ENCODE measurements around the gene MIDN.
A peak's percentile ranks its signal among the peaks of the same experiment; 100 is the strongest.
"Not testable (repeated sequence)": the region's sequence is repeated elsewhere in the genome, so short reads cannot be mapped to it uniquely, and the experiment has no call there.

The MIDN gene

GRCh38 chr19:1248139-1248785 lies at the start of gene MIDN:
Gene MIDN (plus strand): TSS chr19:1248583. CDS start chr19:1250297, 1,714 bp downstream.
- no peak for DNase-seq (ENCODE audit: low spot score)

DNA sequence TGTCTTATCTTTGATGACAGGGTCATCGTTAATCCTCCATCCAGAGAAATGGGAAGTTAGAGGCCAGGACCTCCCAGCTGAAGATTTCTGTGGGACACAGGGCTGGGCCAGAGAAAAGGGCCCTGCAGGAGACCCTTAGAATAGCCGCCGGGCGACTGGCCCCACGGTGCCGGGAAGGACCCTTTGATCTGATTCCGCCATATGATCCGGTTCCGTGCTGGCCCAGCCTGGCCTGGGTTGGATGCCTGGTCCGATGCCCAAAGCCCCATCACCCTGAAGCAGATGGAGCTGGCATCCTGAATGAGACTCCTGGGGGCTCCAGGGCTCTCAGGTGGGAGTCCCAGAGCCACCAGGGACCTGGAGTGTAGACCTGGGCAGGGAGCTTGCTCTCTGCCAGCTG lies 48.9 kb upstream of the MIDN start:
- DNase-seq (ENCODE audit: low spot score), result no peak

GRCh38 chr19:1200614-1201013 lies 47.8 kb upstream of the MIDN start:
- not testable (repeated sequence) for DNase-seq (ENCODE audit: low spot score)

DNA sequence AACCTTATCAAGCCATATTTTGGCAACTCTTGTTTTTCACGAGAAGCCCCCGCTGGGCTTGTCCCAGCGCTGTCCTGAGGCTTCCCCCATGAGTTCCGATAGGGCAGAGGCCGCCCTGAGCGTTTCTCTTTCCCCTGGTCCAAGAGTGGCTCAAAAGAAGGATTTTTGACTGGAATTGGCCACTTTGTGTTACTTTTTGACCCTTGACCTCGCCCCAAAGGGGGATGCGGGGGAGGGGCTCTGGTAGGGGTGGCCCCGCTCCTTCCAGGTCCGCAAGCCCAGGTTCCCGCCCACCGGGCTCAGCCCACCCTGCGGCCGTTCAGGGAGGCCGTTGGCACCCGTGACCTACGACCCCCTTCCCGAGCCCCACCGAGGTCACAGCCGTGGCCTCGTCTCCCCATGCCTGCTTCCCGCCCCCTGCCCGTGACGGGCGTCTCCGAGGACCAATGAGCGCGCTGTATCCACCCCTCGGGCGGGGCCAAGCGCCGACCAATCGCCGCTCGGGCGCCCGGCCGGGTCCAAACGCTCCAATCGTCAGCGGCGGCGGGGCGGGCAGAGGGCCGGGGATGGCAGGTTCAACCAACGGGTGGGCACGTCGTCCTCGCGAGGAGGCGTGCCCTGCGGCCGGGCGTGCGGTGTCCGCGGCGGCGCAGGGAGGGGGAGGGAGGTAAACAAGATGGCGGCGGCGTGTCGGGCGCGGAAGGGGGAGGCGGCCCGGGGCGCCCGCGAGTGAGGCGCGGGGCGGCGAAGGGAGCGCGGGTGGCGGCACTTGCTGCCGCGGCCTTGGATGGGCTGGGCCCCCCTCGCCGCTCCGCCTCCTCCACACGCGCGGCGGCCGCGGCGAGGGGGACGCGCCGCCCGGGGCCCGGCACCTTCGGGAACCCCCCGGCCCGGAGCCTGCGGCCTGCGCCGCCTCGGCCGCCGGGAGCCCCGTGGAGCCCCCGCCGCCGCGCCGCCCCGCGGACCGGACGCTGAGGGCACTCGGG lies 43.0 kb upstream of the MIDN start, which contains the start of gene STK11:
Gene STK11, plus strand, starts transcription at position 665 of the 986 bp plus-strand sequence. CDS start 1,136 bp downstream, outside the sequence.
- peak; percentile 97 for DNase-seq (ENCODE audit: low spot score)

DNA sequence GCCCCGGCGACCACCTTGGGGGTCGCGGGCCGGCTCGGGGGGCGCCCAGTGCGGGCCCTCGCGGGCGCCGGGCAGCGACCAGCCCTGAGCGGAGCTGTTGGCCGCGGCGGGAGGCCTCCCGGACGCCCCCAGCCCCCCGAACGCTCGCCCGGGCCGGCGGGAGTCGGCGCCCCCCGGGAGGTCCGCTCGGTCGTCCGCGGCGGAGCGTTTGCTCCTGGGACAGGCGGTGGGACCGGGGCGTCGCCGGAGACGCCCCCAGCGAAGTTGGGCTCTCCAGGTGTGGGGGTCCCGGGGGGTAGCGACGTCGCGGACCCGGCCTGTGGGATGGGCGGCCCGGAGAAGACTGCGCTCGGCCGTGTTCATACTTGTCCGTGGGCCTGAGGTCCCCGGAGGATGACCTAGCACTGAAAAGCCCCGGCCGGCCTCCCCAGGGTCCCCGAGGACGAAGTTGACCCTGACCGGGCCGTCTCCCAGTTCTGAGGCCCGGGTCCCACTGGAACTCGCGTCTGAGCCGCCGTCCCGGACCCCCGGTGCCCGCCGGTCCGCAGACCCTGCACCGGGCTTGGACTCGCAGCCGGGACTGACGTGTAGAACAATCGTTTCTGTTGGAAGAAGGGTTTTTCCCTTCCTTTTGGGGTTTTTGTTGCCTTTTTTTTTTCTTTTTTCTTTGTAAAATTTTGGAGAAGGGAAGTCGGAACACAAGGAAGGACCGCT lies 42.1 kb upstream of the MIDN start:
- no peak for DNase-seq (ENCODE audit: low spot score)

DNA sequence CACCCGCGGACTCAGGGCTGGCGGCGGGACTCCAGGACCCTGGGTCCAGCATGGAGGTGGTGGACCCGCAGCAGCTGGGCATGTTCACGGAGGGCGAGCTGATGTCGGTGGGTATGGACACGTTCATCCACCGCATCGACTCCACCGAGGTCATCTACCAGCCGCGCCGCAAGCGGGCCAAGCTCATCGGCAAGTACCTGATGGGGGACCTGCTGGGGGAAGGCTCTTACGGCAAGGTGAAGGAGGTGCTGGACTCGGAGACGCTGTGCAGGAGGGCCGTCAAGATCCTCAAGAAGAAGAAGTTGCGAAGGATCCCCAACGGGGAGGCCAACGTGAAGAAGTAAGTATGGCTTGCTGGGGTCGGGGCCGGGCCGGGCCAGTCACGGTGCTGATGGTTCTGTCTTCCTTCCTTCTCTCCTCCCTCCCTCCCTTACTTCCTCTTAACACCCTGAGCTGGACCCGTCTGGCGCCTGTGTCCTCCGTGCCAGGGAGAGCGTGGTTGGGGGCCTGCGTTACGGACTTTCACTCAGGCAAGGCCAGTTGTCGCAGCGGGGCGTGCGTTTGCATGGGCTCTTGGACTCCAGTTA lies 41.4 kb upstream of the MIDN start:
- DNase-seq (ENCODE audit: low spot score), result no peak

DNA sequence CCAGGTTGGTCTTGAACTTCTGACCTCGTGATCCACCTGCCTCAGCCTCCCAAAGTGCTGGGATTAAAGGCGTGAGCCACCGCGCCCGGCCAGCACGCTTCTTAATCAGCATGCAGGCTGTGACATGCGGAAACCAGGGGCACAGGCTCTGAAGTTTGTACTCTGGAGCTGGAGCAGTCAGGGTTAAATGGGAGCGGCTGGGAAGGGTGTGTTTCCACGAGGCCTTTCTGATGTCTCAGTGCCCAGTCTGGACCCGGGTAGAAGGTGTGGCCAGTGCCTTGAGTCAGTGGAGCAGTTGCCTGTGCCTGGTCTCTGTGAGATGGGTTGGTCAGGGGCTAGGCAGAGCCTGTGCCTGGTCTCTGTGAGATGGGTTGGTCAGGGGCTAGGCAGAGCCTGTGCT lies 39.6 kb upstream of the MIDN start:
- not testable (repeated sequence) for DNase-seq (ENCODE audit: low spot score)

DNA sequence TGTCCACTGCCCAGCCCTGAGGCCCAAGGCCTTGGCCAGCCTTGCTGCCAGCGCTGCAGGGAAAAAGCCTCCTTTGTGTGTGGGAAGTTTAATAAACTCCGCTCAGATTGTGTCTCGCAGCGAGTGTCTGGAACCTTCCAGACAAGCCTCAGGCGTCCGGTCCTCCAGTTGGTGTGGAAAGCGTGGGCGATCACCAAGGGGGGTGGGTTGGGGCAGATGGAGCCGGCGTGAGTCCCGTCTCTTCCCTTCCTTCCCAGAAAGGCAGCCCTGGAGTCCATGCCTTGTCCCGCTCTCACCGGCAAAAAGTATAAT lies 38.2 kb upstream of the MIDN start:
- DNase-seq (ENCODE audit: low spot score), result no peak

- no peak for DNase-seq (ENCODE audit: low spot score)
These were observed 36.7 kb upstream of the MIDN start for GRCh38 chr19:1211494-1212234.

- DNase-seq (ENCODE audit: low spot score), result peak; percentile 84
These were observed 34.7 kb upstream of the MIDN start for GRCh38 chr19:1213391-1214286.

- no peak for DNase-seq (ENCODE audit: low spot score)
These were observed 34.0 kb upstream of the MIDN start for GRCh38 chr19:1214299-1214861.

GRCh38 chr19:1214862-1215731 lies 33.3 kb upstream of the MIDN start:
- DNase-seq (ENCODE audit: low spot score), result peak; percentile 60

GRCh38 chr19:1216756-1217155 lies 31.6 kb upstream of the MIDN start:
- DNase-seq (ENCODE audit: low spot score), result no peak

- no peak for DNase-seq (ENCODE audit: low spot score)
These were observed 31.0 kb upstream of the MIDN start for GRCh38 chr19:1217366-1217765.

GRCh38 chr19:1218751-1219567 lies 29.4 kb upstream of the MIDN start:
- DNase-seq (ENCODE audit: low spot score), result no peak

- peak; percentile 39 for DNase-seq (ENCODE audit: low spot score)
These were observed 28.5 kb upstream of the MIDN start for GRCh38 chr19:1219786-1220476.

DNA sequence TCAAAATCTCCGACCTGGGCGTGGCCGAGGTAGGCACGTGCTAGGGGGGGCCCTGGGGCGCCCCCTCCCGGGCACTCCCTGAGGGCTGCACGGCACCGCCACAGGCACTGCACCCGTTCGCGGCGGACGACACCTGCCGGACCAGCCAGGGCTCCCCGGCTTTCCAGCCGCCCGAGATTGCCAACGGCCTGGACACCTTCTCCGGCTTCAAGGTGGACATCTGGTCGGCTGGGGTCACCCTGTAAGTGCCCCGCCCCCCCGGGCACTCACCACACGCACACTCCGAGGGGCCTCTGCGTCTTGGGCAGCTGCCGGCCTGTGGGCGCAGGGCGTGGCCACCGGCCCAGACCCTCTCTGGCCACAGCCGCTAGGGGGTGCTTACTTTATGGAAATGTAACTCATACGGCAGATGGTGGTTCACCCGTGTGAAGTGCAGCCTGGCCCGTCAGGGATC lies 27.9 kb upstream of the MIDN start:
- DNase-seq (ENCODE audit: low spot score), result no peak
